ENCODE data around the gene RABL6.

Gene RABL6

GRCh38 chr9:136807281-136808074, at the start of gene RABL6:
RABL6 (plus strand) TSS chr9:136807948; CDS start chr9:136808197, 249 bp downstream.
- DNase-seq = peak; percentile 86

GRCh38 chr9:136759001-136759400, 48.7 kb upstream of the RABL6 start:
- no peak for DNase-seq

GRCh38 chr9:136759436-136760325, 48.1 kb upstream of the RABL6 start:
- DNase-seq = no peak

GRCh38 chr9:136760424-136760823, 47.3 kb upstream of the RABL6 start:
- no peak for DNase-seq

- peak; percentile 81 for DNase-seq
Measured at GRCh38 chr9:136760834-136761544, 46.8 kb upstream of the RABL6 start.

- DNase-seq = no peak
Measured at GRCh38 chr9:136761545-136761981, 46.2 kb upstream of the RABL6 start.

- DNase-seq = no peak
Measured at GRCh38 chr9:136762221-136762691, 45.5 kb upstream of the RABL6 start.

GRCh38 chr9:136762915-136763648, 44.7 kb upstream of the RABL6 start:
- DNase-seq = peak; percentile 83

- DNase-seq = no peak
Measured at GRCh38 chr9:136763649-136764035, 44.1 kb upstream of the RABL6 start.

GRCh38 chr9:136764301-136764891, 43.4 kb upstream of the RABL6 start, which contains the start of gene LCN15:
LCN15 (minus strand) TSS chr9:136764518; CDS start chr9:136764488, 30 bp downstream.
- DNase-seq = no peak

- DNase-seq = no peak
Measured at GRCh38 chr9:136765041-136765440, 42.7 kb upstream of the RABL6 start.

- DNase-seq = peak; percentile 22
Measured at GRCh38 chr9:136765745-136766409, 41.9 kb upstream of the RABL6 start.

- DNase-seq = peak; percentile 73
Measured at GRCh38 chr9:136766410-136767120, 41.2 kb upstream of the RABL6 start.

- peak; percentile 60 for DNase-seq
Measured at GRCh38 chr9:136769710-136770191, 38.0 kb upstream of the RABL6 start.

GRCh38 chr9:136771907-136772415, 35.8 kb upstream of the RABL6 start:
- no peak for DNase-seq

- peak; percentile 58 for DNase-seq
Measured at GRCh38 chr9:136773386-136774044, 34.2 kb upstream of the RABL6 start.

GRCh38 chr9:136774416-136775045, 33.2 kb upstream of the RABL6 start:
- DNase-seq = no peak

- no peak for DNase-seq
Measured at GRCh38 chr9:136775191-136775590, 32.6 kb upstream of the RABL6 start.

- DNase-seq = no peak
Measured at GRCh38 chr9:136776947-136777346, 30.8 kb upstream of the RABL6 start.
